Chondrocyte (in vitro differentiated cells): ENCODE data around the gene MBD1. TPM values are rescaled to one million over a fixed set of nuclear protein-coding genes. Genes with fewer than 3 reads are reported as not detected.
A peak's percentile ranks its signal among the peaks of the same experiment; 100 is the strongest.

Experiments used
- DNase-seq: peaks from one replicate; pipeline ENCODE4 v3.0.0; 2021; ENCODE audit warnings: mixed read lengths, low spot score
- H3K27ac Mint-ChIP-seq: one replicate; pipeline ENCODE4 v1.8.0; 2021; ENCODE audit warnings: mild to moderate bottlenecking, moderate library complexity, mixed read lengths; ENCODE audit not compliant: unreplicated experiment
- H3K27me3 Mint-ChIP-seq: 2 replicates; pipeline ENCODE4 v1.8.0; 2021; ENCODE audit warnings: low read depth, mixed read lengths
- H3K36me3 Mint-ChIP-seq: 2 replicates; pipeline ENCODE4 v1.8.0; 2021; ENCODE audit warnings: low read depth, mixed read lengths
- H3K4me1 Mint-ChIP-seq: 2 replicates; pipeline ENCODE4 v1.8.0; 2021; ENCODE audit warnings: low read depth, mild to moderate bottlenecking, mixed read lengths
- H3K4me3 Mint-ChIP-seq: one replicate; pipeline ENCODE4 v1.8.0; 2021; ENCODE audit warnings: mild to moderate bottlenecking, moderate library complexity, mixed read lengths; ENCODE audit not compliant: unreplicated experiment
- H3K9me3 Mint-ChIP-seq: 2 replicates; pipeline ENCODE4 v1.8.0; 2021; ENCODE audit warnings: low read depth, mixed read lengths
- CTCF ChIP-seq: fragments of 200-600 bp; sonication (generic); IDR thresholded peaks from 2 replicates; pipeline ENCODE4 v1.5.0; 2021; ENCODE audit warnings: antibody characterized with exemption, mild to moderate bottlenecking, moderate library complexity
- total RNA-seq: library from RNA; stranded (reverse); gene quantifications from 3 replicates; pipeline ENCODE4 v1.2.1, GENCODE V29; 2021

The MBD1 gene
- total RNA-seq, 1 donor from 2014 or later: 62.0 TPM

- Mint-ChIP-seq H3K4me3 (no peak overlapping the region), H3K4me1 (peaks cover 45% of the 10 kb centered on the region), H3K27me3 (no peaks in the 10 kb centered on the region), H3K9me3 (no peaks in the 10 kb centered on the region), H3K27ac (peak overlapping the region; percentile 76), H3K36me3 (peaks cover 13% of the 10 kb centered on the region)
- DNase-seq: no peak
- no peak for TF ChIP-seq CTCF
Observed at GRCh38 chr18:50284255-50284885, 3.0 kb upstream of the MBD1 start.

GRCh38 chr18:50283469-50284209 is 2.3 kb upstream of the MBD1 start:
- H3K4me1 Mint-ChIP-seq: peaks cover 52% of the 10 kb centered on the region
- no peak for TF ChIP-seq CTCF
- H3K27me3 Mint-ChIP-seq: no peaks in the 10 kb centered on the region
- peak overlapping the region; percentile 76 for H3K27ac Mint-ChIP-seq
- H3K9me3 Mint-ChIP-seq: no peaks in the 10 kb centered on the region
- DNase-seq: no peak
- no peak overlapping the region for H3K4me3 Mint-ChIP-seq
- peaks cover 16% of the 10 kb centered on the region for H3K36me3 Mint-ChIP-seq

- no peaks in the 10 kb centered on the region for H3K9me3 Mint-ChIP-seq
- no peaks in the 10 kb centered on the region for H3K27me3 Mint-ChIP-seq
- peak overlapping the region; percentile 32 for H3K27ac Mint-ChIP-seq
- H3K4me3 Mint-ChIP-seq: peak overlapping the region; percentile 95
- DNase-seq: peak; percentile 94
- peaks cover 16% of the 10 kb centered on the region for H3K36me3 Mint-ChIP-seq
- H3K4me1 Mint-ChIP-seq: peaks cover 55% of the 10 kb centered on the region
- TF ChIP-seq CTCF: no peak
Observed at GRCh38 chr18:50282521-50283335, 1.4 kb upstream of the MBD1 start.

GRCh38 chr18:50281972-50282520 is 723 bp upstream of the MBD1 start:
- TF ChIP-seq CTCF: no peak
- no peaks in the 10 kb centered on the region for H3K27me3 Mint-ChIP-seq
- no peaks in the 10 kb centered on the region for H3K9me3 Mint-ChIP-seq
- H3K36me3 Mint-ChIP-seq: peaks cover 16% of the 10 kb centered on the region
- peak; percentile 92 for DNase-seq
- peak overlapping the region; percentile 95 for H3K4me3 Mint-ChIP-seq
- H3K27ac Mint-ChIP-seq: peak overlapping the region; percentile 83
- H3K4me1 Mint-ChIP-seq: peaks cover 54% of the 10 kb centered on the region
